Astrocyte (in vitro differentiated cells and primary cell): ENCODE data around the gene NR5A1. TPM values are rescaled to one million over a fixed set of nuclear protein-coding genes. Genes with fewer than 3 reads are reported as not detected.

Experiments
- DNase-seq: peaks from one replicate; pipeline ENCODE4 v3.0.0-alpha.2; 2010; ENCODE audit warnings: low read depth
- FAIRE-seq: peaks from 2 replicates; lab custom pipeline; 2011; peaks lifted over from hg19 to GRCh38; lab: Jason Lieb, UNC
- H2AFZ ChIP-seq: 2 replicates; pipeline ENCODE4 v1.6.0; 2012; ENCODE audit warnings: low read depth, low read length, inconsistent platforms
- H3K27ac ChIP-seq: 2 replicates; pipeline ENCODE4 v1.5.1; 2011; ENCODE audit warnings: low read depth, low read length, inconsistent platforms
- H3K27me3 ChIP-seq: 2 replicates; pipeline ENCODE4 v1.6.0; 2011; ENCODE audit warnings: low read length, inconsistent platforms; ENCODE audit not compliant: insufficient read depth
- H3K36me3 ChIP-seq: 2 replicates; pipeline ENCODE4 v1.5.1; 2011; ENCODE audit warnings: low read length, inconsistent platforms; ENCODE audit not compliant: insufficient read depth
- H3K4me1 ChIP-seq: 2 replicates; pipeline ENCODE4 v1.5.1; 2011; ENCODE audit warnings: low read length, inconsistent platforms; ENCODE audit not compliant: insufficient read depth
- H3K4me2 ChIP-seq: 2 replicates; pipeline ENCODE4 v1.6.0; 2012; ENCODE audit warnings: low read length, inconsistent platforms
- H3K4me3 ChIP-seq: 2 replicates; pipeline ENCODE4 v1.5.1; 2011; ENCODE audit warnings: low read depth, mild to moderate bottlenecking, low read length, inconsistent platforms; ENCODE audit not compliant: insufficient read depth
- H3K79me2 ChIP-seq: 2 replicates; pipeline ENCODE4 v1.6.0; 2012; ENCODE audit warnings: mild to moderate bottlenecking, low read length, inconsistent platforms; ENCODE audit not compliant: insufficient read depth
- H3K9ac ChIP-seq: 2 replicates; pipeline ENCODE4 v1.6.0; 2012; ENCODE audit warnings: mild to moderate bottlenecking, low read length, inconsistent platforms
- H3K9me3 ChIP-seq: 2 replicates; pipeline ENCODE4 v1.5.1; 2012; ENCODE audit warnings: low read depth, mild to moderate bottlenecking, low read length, inconsistent platforms; ENCODE audit not compliant: insufficient read depth
- H4K20me1 ChIP-seq: 2 replicates; pipeline ENCODE4 v1.6.0; 2012; ENCODE audit warnings: low read length, inconsistent platforms; ENCODE audit not compliant: insufficient read depth
- H3K27ac Mint-ChIP-seq: one replicate; pipeline ENCODE4 v1.8.0; 2021; ENCODE audit warnings: mild to moderate bottlenecking, mixed read lengths; ENCODE audit not compliant: unreplicated experiment
- H3K27me3 Mint-ChIP-seq: one replicate; pipeline ENCODE4 v1.8.0; 2021; ENCODE audit warnings: low read depth, mixed read lengths; ENCODE audit not compliant: unreplicated experiment
- H3K36me3 Mint-ChIP-seq: one replicate; pipeline ENCODE4 v1.8.0; 2021; ENCODE audit warnings: low read depth, mixed read lengths; ENCODE audit not compliant: unreplicated experiment
- H3K4me1 Mint-ChIP-seq: one replicate; pipeline ENCODE4 v1.8.0; 2021; ENCODE audit warnings: low read depth, mixed read lengths; ENCODE audit not compliant: unreplicated experiment
- H3K4me3 Mint-ChIP-seq: one replicate; pipeline ENCODE4 v1.8.0; 2021; ENCODE audit warnings: mild to moderate bottlenecking, moderate library complexity, mixed read lengths; ENCODE audit not compliant: unreplicated experiment
- H3K9me3 Mint-ChIP-seq: one replicate; pipeline ENCODE4 v1.8.0; 2021; ENCODE audit warnings: mild to moderate bottlenecking, mixed read lengths; ENCODE audit not compliant: unreplicated experiment
- EZH2 ChIP-seq: IDR thresholded peaks from 2 replicates; pipeline ENCODE4 v1.6.1; 2012; ENCODE audit warnings: mild to moderate bottlenecking, low read length, inconsistent platforms; ENCODE audit not compliant: insufficient read depth
- total RNA-seq: library from RNA; stranded (reverse); gene quantifications from 2 replicates; pipeline ENCODE4 v1.2.1, GENCODE V29; 2021
- TF ChIP-seq, protein P1 (sequence below): IDR thresholded peaks from 2 replicates; pipeline ENCODE4 v1.5.1; 2011; ENCODE audit warnings: low read depth, mild to moderate bottlenecking, inconsistent platforms, low read length, moderate library complexity; ENCODE audit not compliant: insufficient read depth

Gene NR5A1
- total RNA-seq, 1 donor from 2014 or later: not detected

DNA sequence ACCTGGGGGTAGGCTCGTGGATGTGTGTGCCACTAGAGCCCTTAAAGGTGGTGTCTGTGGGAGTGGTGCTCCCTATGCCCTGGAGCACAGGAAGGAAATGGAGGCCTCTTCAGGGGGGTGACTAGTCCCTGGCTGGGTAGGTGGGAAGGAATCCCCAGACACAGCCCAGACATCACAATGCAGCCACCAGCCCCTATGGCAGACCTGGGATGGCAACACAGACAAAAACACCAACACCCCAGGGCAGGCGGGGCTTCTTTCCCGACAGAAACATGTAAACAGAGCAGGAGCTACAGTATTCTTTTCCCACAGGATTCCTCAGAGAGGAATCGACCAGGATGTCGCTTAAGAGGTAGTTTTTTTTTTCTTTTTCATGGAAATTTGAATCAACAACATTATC is 10.4 kb upstream of the NR5A1 start:
- FAIRE-seq: no peak
- no peak for DNase-seq
- no peak overlapping the region for H3K9ac ChIP-seq
- H3K4me2 ChIP-seq: no peak overlapping the region
- peak overlapping the region; percentile 62 for H3K27ac Mint-ChIP-seq
- H3K4me1 Mint-ChIP-seq: no peaks in the 10 kb centered on the region
- peaks cover 4% of the 10 kb centered on the region for H3K27me3 Mint-ChIP-seq
- no peaks in the 10 kb centered on the region for H3K9me3 ChIP-seq
- H3K4me3 Mint-ChIP-seq: no peak overlapping the region
- H2AFZ ChIP-seq: no peak overlapping the region
- H3K36me3 Mint-ChIP-seq: peaks cover 33% of the 10 kb centered on the region
- H3K36me3 ChIP-seq: no peaks in the 10 kb centered on the region
- H3K79me2 ChIP-seq: no peaks in the 10 kb centered on the region
- no peak for TF ChIP-seq EZH2
- TF ChIP-seq, protein P1, sequence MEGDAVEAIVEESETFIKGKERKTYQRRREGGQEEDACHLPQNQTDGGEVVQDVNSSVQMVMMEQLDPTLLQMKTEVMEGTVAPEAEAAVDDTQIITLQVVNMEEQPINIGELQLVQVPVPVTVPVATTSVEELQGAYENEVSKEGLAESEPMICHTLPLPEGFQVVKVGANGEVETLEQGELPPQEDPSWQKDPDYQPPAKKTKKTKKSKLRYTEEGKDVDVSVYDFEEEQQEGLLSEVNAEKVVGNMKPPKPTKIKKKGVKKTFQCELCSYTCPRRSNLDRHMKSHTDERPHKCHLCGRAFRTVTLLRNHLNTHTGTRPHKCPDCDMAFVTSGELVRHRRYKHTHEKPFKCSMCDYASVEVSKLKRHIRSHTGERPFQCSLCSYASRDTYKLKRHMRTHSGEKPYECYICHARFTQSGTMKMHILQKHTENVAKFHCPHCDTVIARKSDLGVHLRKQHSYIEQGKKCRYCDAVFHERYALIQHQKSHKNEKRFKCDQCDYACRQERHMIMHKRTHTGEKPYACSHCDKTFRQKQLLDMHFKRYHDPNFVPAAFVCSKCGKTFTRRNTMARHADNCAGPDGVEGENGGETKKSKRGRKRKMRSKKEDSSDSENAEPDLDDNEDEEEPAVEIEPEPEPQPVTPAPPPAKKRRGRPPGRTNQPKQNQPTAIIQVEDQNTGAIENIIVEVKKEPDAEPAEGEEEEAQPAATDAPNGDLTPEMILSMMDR: no peak
- no peak overlapping the region for H3K4me3 ChIP-seq
- peaks cover 2% of the 10 kb centered on the region for H3K9me3 Mint-ChIP-seq
- H4K20me1 ChIP-seq: no peaks in the 10 kb centered on the region
- peaks cover 13% of the 10 kb centered on the region for H3K27me3 ChIP-seq
- no peaks in the 10 kb centered on the region for H3K4me1 ChIP-seq
- no peak overlapping the region for H3K27ac ChIP-seq

DNA sequence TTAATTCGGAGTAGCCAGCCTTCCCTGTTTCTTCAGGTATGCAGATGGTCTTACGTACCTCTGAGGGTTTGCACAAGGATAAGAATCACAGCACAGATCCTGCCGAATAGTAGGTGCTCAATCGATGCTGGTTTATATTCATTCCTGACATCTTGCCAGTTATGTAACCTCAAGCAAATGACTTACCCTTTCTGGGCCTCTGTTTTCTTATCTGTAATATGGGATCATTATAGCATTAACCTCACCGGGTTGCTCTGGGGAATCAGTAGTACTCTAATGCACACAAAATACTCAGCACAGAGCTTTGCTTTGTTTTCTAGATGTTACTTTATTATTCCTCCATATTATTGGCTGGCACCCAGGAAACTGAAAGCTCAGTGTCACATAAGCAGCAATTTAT is 7.7 kb upstream of the NR5A1 start:
- DNase-seq (no peak), FAIRE-seq (no peak)
- Histone ChIP-seq H3K36me3 (no peaks in the 10 kb centered on the region), H3K9ac (no peak overlapping the region), H3K4me1 (no peaks in the 10 kb centered on the region), H4K20me1 (no peaks in the 10 kb centered on the region), H3K4me3 (no peak overlapping the region), H3K79me2 (no peaks in the 10 kb centered on the region), H3K27ac (no peak overlapping the region), H3K9me3 (no peaks in the 10 kb centered on the region), H2AFZ (no peak overlapping the region), H3K27me3 (peaks cover 4% of the 10 kb centered on the region), H3K4me2 (no peak overlapping the region)
- Mint-ChIP-seq H3K27me3 (peaks cover 5% of the 10 kb centered on the region), H3K9me3 (no peaks in the 10 kb centered on the region), H3K36me3 (peaks cover 16% of the 10 kb centered on the region), H3K4me3 (no peak overlapping the region), H3K4me1 (no peaks in the 10 kb centered on the region), H3K27ac (no peak overlapping the region)
- TF ChIP-seq, protein P1: no peak
- no peak for TF ChIP-seq EZH2

DNA sequence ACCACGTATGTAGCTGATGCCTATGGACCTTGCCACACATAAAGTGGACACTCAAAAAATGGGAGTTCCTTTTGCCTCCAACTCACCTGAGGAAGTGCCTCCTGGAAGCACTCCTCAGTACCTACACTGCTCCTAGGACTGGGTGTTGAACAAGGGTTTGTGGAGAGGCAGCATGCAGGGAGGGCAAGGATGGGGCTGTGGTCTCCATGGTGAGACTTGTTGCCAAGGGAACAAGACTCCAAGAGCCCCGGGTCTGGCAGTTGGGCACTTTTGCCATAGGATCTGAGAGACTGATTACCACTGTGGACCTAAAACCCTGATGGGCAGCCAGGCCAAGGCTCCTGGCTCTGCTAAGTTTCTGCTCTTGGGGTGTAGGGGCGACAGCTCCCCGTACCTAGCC is 6.9 kb upstream of the NR5A1 start:
- Histone ChIP-seq H3K4me2 (no peak overlapping the region), H3K36me3 (no peaks in the 10 kb centered on the region), H2AFZ (no peak overlapping the region), H3K4me3 (no peak overlapping the region), H3K79me2 (no peaks in the 10 kb centered on the region), H4K20me1 (no peaks in the 10 kb centered on the region), H3K27ac (no peak overlapping the region), H3K9ac (no peak overlapping the region), H3K4me1 (no peaks in the 10 kb centered on the region), H3K9me3 (no peaks in the 10 kb centered on the region), H3K27me3 (peaks cover 3% of the 10 kb centered on the region)
- Mint-ChIP-seq H3K4me3 (no peak overlapping the region), H3K4me1 (no peaks in the 10 kb centered on the region), H3K9me3 (no peaks in the 10 kb centered on the region), H3K27ac (no peak overlapping the region), H3K36me3 (peaks cover 14% of the 10 kb centered on the region), H3K27me3 (peaks cover 5% of the 10 kb centered on the region)
- FAIRE-seq (no peak), DNase-seq (no peak)
- TF ChIP-seq, protein P1: no peak
- no peak for TF ChIP-seq EZH2
